IMR-90 (cell line): ENCODE results near the gene MAN1C1. TPM values are rescaled to one million over a fixed set of nuclear protein-coding genes. Genes with fewer than 3 reads are reported as not detected.

Source experiments
- ATAC-seq: fragments of 200-7000 bp; cut with Tn5 transposase; 2 replicates; pipeline ENCODE4 v1.9.1; 2020; ENCODE audit warnings: low read depth, mild to moderate bottlenecking, moderate library complexity
- BruUV-seq: library from RNA; stranded (reverse); fragments of 400-500 nt; replicated peaks from 2 replicates; lab custom pipeline; 2021; lab: Mats Ljungman, UMichigan
- CTCF ChIA-PET: fragments of 300-600 bp; formaldehyde crosslinking; extraction: SDS; loops from one replicate; lab custom pipeline; 2021; ENCODE audit warnings: antibody characterized with exemption; lab: Yijun Ruan, JAX
- POLR2A ChIA-PET: fragments of 300-600 bp; sonication (Branson Sonifier 250); formaldehyde crosslinking; loops from one replicate; lab custom pipeline; 2022; ENCODE audit warnings: antibody characterized with exemption; ENCODE audit not compliant: unreplicated experiment; lab: Charles Lee
- DNase-seq: peaks from one replicate; pipeline ENCODE4 v3.0.0; 2013
- H2AFZ ChIP-seq: replicated peaks from 2 replicates; pipeline ENCODE3; 2013; ENCODE audit warnings: low read length, mild to moderate bottlenecking; ENCODE audit not compliant: poor library complexity
- H2AK5ac ChIP-seq: 2 replicates; pipeline ENCODE4 v1.6.1; 2013; ENCODE audit warnings: low read depth, low read length, inconsistent platforms
- H2AK9ac ChIP-seq: replicated peaks from 2 replicates; pipeline ENCODE3; 2013; ENCODE audit warnings: mild to moderate bottlenecking, low read depth, low read length, moderate library complexity; ENCODE audit not compliant: poor library complexity
- H2BK120ac ChIP-seq: 2 replicates; pipeline ENCODE4 v1.6.1; 2013; ENCODE audit warnings: low read depth, low read length, inconsistent platforms
- H2BK15ac ChIP-seq: 3 replicates; pipeline ENCODE4 v1.6.1; 2013; ENCODE audit warnings: low read depth, low read length, inconsistent platforms
- H2BK20ac ChIP-seq: 2 replicates; pipeline ENCODE4 v1.6.1; 2013; ENCODE audit warnings: low read depth, mild to moderate bottlenecking, inconsistent platforms, low read length, moderate library complexity
- H2BK5ac ChIP-seq: 2 replicates; pipeline ENCODE4 v1.6.1; 2013; ENCODE audit warnings: mild to moderate bottlenecking, low read depth, low read length, inconsistent platforms; ENCODE audit not compliant: poor library complexity, severe bottlenecking
- H3K14ac ChIP-seq: replicated peaks from 2 replicates; pipeline ENCODE4 v1.6.1; 2013; ENCODE audit warnings: low read depth, low read length, inconsistent platforms
- H3K18ac ChIP-seq: 2 replicates; pipeline ENCODE4 v1.6.1; 2013; ENCODE audit warnings: low read depth, low read length, control low read depth
- H3K23ac ChIP-seq: 2 replicates; pipeline ENCODE4 v1.6.1; 2013; ENCODE audit warnings: low read depth, low read length, inconsistent platforms
- H3K27ac ChIP-seq: 2 replicates; pipeline ENCODE4 v1.5.1; 2013; ENCODE audit warnings: mild to moderate bottlenecking, control low read depth, low read length; ENCODE audit not compliant: insufficient read depth
- H3K27me3 ChIP-seq: 2 replicates; pipeline ENCODE4 v1.6.1; 2013; ENCODE audit warnings: low read length; ENCODE audit not compliant: control insufficient read depth, insufficient read depth
- H3K36me3 ChIP-seq: 2 replicates; pipeline ENCODE4 v1.6.1; 2013; ENCODE audit warnings: low read length, mixed read lengths; ENCODE audit not compliant: control insufficient read depth, insufficient read depth
- H3K4ac ChIP-seq: 2 replicates; pipeline ENCODE4 v1.6.1; 2013; ENCODE audit warnings: low read depth, low read length, inconsistent platforms
- H3K4me1 ChIP-seq: 2 replicates; pipeline ENCODE4 v1.6.1; 2013; ENCODE audit warnings: low read length, mixed read lengths; ENCODE audit not compliant: control insufficient read depth, insufficient read depth
- H3K4me2 ChIP-seq: 2 replicates; pipeline ENCODE4 v1.6.1; 2013; ENCODE audit warnings: low read depth, mild to moderate bottlenecking, control low read depth, low read length, moderate library complexity
- H3K4me3 ChIP-seq: 2 replicates; pipeline ENCODE4 v1.5.1; 2013; ENCODE audit warnings: low read depth, mild to moderate bottlenecking, control low read depth, low read length, moderate library complexity; ENCODE audit not compliant: insufficient read depth
- H3K56ac ChIP-seq: 2 replicates; pipeline ENCODE4 v1.6.1; 2013; ENCODE audit warnings: low read length, inconsistent platforms; ENCODE audit not compliant: insufficient read depth; ENCODE audit errors: extremely low read depth
- H3K79me1 ChIP-seq, 2 experiments: 2 replicates each; pipeline ENCODE4 v1.6.1; 2013; ENCODE audit warnings: low read length in 2 of 2, inconsistent platforms in 1 of 2, low read depth in 1 of 2
- H3K9ac ChIP-seq: 2 replicates; pipeline ENCODE4 v1.6.1; 2013; ENCODE audit warnings: low read depth, low read length, control low read depth
- H3K9me1 ChIP-seq: 2 replicates; pipeline ENCODE4 v1.6.1; 2013; ENCODE audit warnings: low read length, inconsistent platforms; ENCODE audit not compliant: insufficient read depth
- H3K9me3 ChIP-seq: 2 replicates; pipeline ENCODE4 v1.6.1; 2013; ENCODE audit warnings: low read length; ENCODE audit not compliant: control insufficient read depth, insufficient read depth
- H4K20me1 ChIP-seq: 2 replicates; pipeline ENCODE4 v1.6.1; 2013; ENCODE audit warnings: low read length, inconsistent platforms; ENCODE audit not compliant: insufficient read depth
- H4K5ac ChIP-seq: 2 replicates; pipeline ENCODE4 v1.6.1; 2013; ENCODE audit warnings: mild to moderate bottlenecking, low read depth, low read length, control low read depth
- H4K8ac ChIP-seq, 2 experiments: 2 replicates each; pipeline ENCODE4 v1.6.1; 2013; ENCODE audit warnings: low read depth in 2 of 2, low read length in 2 of 2, control low read depth in 1 of 2, inconsistent platforms in 1 of 2
- H4K91ac ChIP-seq: 2 replicates; pipeline ENCODE4 v1.6.1; 2013; ENCODE audit warnings: low read depth, low read length, inconsistent platforms; ENCODE audit not compliant: insufficient read depth
- CTCF ChIP-seq: conservative IDR thresholded peaks from 2 replicates; pipeline ENCODE4 v1.5.1; 2012; ENCODE audit warnings: mild to moderate bottlenecking, low read depth, low read length, improper control_type of control experiment
- FOS ChIP-seq: fragments of 150-350 bp; IDR thresholded peaks from 2 replicates; pipeline ENCODE4 v1.6.1; 2016; ENCODE audit warnings: low read depth, low read length
- RAD21 ChIP-seq: IDR thresholded peaks from 2 replicates; pipeline ENCODE4 v1.6.1; 2012; ENCODE audit warnings: low read length, improper control_type of control experiment
- RFX5 ChIP-seq: IDR thresholded peaks from 2 replicates; pipeline ENCODE4 v1.8.0; 2012; ENCODE audit warnings: low read depth, mild to moderate bottlenecking, low read length, moderate library complexity
- WGBS, 2 experiments: methylation state at CpG; one replicate each; pipeline versions ENCODE4 v1.1.5 to v1.1.7; 2013; ENCODE audit warnings: missing lambda C conversion rate in 2 of 2; ENCODE audit not compliant: insufficient read length in 1 of 2; ENCODE audit errors: extremely low coverage in 2 of 2; 5-methylcytosine and 5-hydroxymethylcytosine counted together
- dilution Hi-C: fragments of 300-500 bp; cut with HindIII; formaldehyde crosslinking; loops from one replicate; pipeline ENCODE4 v1.14.3; 2018; ENCODE audit warnings: low sequenced_read_pairs; ENCODE audit not compliant: unreplicated experiment
- in situ Hi-C: fragments of 300-500 bp; cut with MboI; formaldehyde crosslinking; loops from 3 replicates; pipeline ENCODE4 v1.14.3; 2019; ENCODE audit warnings: low sequenced_read_pairs, inconsistent platforms, mixed read lengths
- intact Hi-C: fragments of 100-400 bp; cut with micrococcal nuclease; formaldehyde crosslinking; loops from 2 replicates; pipeline ENCODE4 v1.10.0; 2022
- polyA plus RNA-seq, 3 experiments: library from polyadenylated mRNA; depleted of rRNA; stranded (reverse); fragments of >200 nt; gene quantifications; 2 replicates each; pipeline ENCODE4 v1.2.3, GENCODE V29; 2012; ENCODE audit warnings: low replicate concordance in 1 of 3
- total RNA-seq: library from RNA; depleted of rRNA; stranded (reverse); fragments of >200 nt; gene quantifications from 2 replicates; pipeline ENCODE4 v1.2.3, GENCODE V29; 2012

Gene MAN1C1
- total and polyA plus RNA-seq, 2 of the 4 experiments (the other 2 are of a cell fraction): 3.2 to 11.3 TPM

GRCh38 chr1:25692560-25692959 lies 76.0 kb downstream of the MAN1C1 start:
- H2AK9ac ChIP-seq: peak overlapping the region; percentile 6
- H3K4ac ChIP-seq: peak overlapping the region; percentile 24; the same call in 1 of the 2 replicates
- no peaks in the 10 kb centered on the region for H3K27me3 ChIP-seq
- H2BK15ac ChIP-seq: 0 out of 3 replicates have a peak overlapping the region, but pooled peaks have one; percentile 10
- H3K79me1 ChIP-seq: peaks cover 0 to 15% of the 10 kb centered on the region in 2 experiments; a peak in 2 of 4 replicates
- no TSS peak for BruUV-seq
- peaks cover 19% of the 10 kb centered on the region for H3K9me1 ChIP-seq
- no peak overlapping the region for H3K14ac ChIP-seq
- H3K4me2 ChIP-seq: no peak overlapping the region
- peak overlapping the region; percentile 51 for H2BK20ac ChIP-seq
- DNase-seq (no peak), ATAC-seq (no peak)
- H2BK120ac ChIP-seq: peak overlapping the region; percentile 35; the same call in 1 of the 2 replicates
- H3K4me3 ChIP-seq: no peak overlapping the region
- H3K36me3 ChIP-seq: no peaks in the 10 kb centered on the region
- H4K91ac ChIP-seq: peak overlapping the region; percentile 8
- no peak overlapping the region for H4K5ac ChIP-seq
- H3K23ac ChIP-seq: no peak overlapping the region
- dilution Hi-C loops: no loop called here
- POLR2A ChIA-PET: no interaction called here
- H3K27ac ChIP-seq: no peak overlapping the region
- H2AK5ac ChIP-seq: no peak overlapping the region; the same call in 1 of the 2 replicates
- no peaks in the 10 kb centered on the region for H4K20me1 ChIP-seq
- WGBS, 2 experiments: 43% methylated on average over 2 of the region's 6 CpGs; no CpG with 5 or more reads in 1 of the 2 experiments
- no peaks in the 10 kb centered on the region for H3K9me3 ChIP-seq
- intact Hi-C loops: no loop called here
- no peak overlapping the region for H2BK5ac ChIP-seq
- H2AFZ ChIP-seq: no peak overlapping the region
- 0 out of 4 replicates have a peak overlapping the region, but pooled peaks of 1 of the 2 experiments have one; percentile 1 for H4K8ac ChIP-seq
- TF ChIP-seq RAD21 (peak; percentile 41), FOS (no peak), CTCF (peak; percentile 33), RFX5 (no peak)
- CTCF ChIA-PET: interaction anchor here (1.0 kb wide), 2 partner anchors 11 to 22 kb away, joined by 3 read pairs; no protein-coding TSS in a partner anchor
- H3K56ac ChIP-seq: no peak overlapping the region
- 0 out of 2 replicates have a peak overlapping the region, but pooled peaks have one; percentile 9 for H3K18ac ChIP-seq
- no peak overlapping the region for H3K9ac ChIP-seq
- H3K4me1 ChIP-seq: peaks cover 29% of the 10 kb centered on the region
- in situ Hi-C loops: no loop called here
